ENCODE results near the gene MMADHC. TPM values are rescaled to one million over a fixed set of nuclear protein-coding genes. Genes with fewer than 3 reads are reported as not detected.

The MMADHC gene
- 118 and 127 TPM in 2 replicates for total RNA-seq

DNA sequence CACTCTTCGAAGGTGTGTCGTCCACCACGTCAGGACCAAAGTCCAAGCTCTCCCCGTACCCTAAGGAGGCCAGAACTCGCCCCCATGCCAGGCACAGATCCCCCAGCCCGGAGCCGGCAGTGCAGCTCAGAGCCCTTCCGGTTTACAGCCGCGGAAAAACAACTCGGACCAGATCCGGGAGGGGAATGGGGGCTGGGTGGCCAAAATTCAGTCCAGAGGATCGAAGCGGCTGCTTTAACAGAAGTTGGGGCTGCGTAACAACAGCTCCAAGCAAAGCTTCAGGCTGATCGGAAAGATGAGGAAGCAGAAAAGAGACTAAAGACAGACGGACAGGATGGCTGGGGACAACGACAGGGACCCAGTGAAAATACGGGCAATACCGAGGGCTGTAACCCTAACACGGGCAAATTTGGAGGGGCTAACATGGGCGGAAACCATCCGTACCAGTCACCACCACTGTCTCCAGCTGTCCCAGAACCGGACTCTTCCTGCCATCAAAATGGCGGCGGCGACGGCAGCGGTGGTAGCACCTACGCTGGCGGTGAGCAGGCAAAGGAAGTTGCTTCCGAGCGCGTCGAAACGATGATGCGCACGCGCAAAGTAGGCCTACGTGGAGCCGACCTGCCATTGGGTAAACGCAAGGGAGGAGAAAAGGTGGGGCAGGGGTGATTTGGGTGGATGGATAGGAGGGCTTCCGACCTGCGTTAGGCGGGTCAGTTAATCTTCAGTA, at the start of gene MMADHC:
TSS of gene MMADHC (minus strand) at position 556 of the 730 bp plus-strand sequence. CDS start 678 bp downstream, outside the sequence.

Small RNA genes lying within 50 kb of the gene (small RNA-seq; reads per million reads assigned to genes)
- not detected for gene RNU6-601P
